CD4-positive, alpha-beta T cell treated with Interleukin-4 for 1 hour (primary cell): ENCODE data around the gene SHLD2.
A peak's percentile ranks its signal among the peaks of the same experiment; 100 is the strongest.
"Not testable (repeated sequence)": the region's sequence is repeated elsewhere in the genome, so short reads cannot be mapped to it uniquely, and the experiment has no call there.

Experiments
- DNase-seq, 2 donors: peaks; one replicate each; pipeline ENCODE4 v3.0.0-alpha.2; 2020 to 2022

The SHLD2 gene, protein sequence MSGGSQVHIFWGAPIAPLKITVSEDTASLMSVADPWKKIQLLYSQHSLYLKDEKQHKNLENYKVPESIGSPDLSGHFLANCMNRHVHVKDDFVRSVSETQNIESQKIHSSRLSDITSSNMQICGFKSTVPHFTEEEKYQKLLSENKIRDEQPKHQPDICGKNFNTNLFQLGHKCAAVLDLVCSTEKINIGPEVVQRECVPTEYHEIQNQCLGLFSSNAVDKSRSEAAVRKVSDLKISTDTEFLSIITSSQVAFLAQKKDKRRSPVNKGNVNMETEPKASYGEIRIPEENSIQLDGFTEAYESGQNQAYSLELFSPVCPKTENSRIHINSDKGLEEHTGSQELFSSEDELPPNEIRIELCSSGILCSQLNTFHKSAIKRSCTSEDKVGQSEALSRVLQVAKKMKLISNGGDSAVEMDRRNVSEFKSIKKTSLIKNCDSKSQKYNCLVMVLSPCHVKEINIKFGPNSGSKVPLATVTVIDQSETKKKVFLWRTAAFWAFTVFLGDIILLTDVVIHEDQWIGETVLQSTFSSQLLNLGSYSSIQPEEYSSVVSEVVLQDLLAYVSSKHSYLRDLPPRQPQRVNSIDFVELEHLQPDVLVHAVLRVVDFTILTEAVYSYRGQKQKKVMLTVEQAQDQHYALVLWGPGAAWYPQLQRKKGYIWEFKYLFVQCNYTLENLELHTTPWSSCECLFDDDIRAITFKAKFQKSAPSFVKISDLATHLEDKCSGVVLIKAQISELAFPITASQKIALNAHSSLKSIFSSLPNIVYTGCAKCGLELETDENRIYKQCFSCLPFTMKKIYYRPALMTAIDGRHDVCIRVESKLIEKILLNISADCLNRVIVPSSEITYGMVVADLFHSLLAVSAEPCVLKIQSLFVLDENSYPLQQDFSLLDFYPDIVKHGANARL

DNA sequence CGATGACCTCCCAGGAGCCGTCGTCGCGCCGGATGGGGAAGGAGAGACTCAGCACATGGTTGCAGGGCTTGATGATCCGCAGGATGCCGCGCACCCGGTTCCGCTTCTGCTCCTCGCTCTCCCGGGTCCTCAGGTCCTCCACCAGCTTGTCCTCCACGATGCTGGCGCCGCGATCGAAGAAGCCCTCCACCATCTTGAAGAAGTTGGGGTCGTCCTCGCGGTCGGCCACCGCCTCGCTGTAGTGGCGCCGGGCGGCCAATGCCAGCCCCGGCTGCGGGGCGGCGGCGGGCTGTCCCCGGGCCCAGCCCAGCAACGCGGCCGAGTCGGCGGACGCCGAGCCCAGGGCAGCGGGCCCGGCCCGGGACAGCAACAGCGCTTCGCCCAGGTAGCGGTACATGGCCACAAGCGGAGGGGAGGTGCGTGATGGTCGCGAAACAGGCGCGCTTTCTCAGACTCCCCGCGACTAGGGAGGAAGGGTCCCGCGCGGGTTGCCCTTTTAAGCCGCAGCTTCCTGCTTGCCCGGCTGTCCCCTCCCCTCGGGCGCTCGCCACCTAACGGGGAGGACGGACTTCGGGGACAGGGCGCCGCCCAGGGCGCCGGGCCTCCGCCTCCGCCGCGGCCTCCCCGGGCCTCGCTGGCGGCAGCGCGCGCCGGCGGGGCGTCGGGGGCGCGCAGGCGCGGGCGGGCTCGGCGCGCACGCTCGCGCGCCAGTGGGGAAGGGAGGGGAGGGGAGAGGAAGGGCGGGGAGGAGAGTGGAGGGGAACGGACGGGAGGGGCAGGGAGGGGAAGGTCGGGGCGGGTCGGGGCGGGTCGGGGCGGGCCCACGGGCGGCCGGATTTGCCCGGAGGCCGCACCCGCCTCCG, at the start of gene SHLD2, which contains the start of gene GLUD1:
TSS of gene SHLD2 (plus strand) at position 834 of the 863 bp plus-strand sequence. CDS start 56,149 bp downstream, outside the sequence.
TSS of gene GLUD1 (minus strand) at position 471 of the 863 bp plus-strand sequence. CDS start at position 397, 74 bp downstream.
- DNase-seq, result peak; percentile 92

DNA sequence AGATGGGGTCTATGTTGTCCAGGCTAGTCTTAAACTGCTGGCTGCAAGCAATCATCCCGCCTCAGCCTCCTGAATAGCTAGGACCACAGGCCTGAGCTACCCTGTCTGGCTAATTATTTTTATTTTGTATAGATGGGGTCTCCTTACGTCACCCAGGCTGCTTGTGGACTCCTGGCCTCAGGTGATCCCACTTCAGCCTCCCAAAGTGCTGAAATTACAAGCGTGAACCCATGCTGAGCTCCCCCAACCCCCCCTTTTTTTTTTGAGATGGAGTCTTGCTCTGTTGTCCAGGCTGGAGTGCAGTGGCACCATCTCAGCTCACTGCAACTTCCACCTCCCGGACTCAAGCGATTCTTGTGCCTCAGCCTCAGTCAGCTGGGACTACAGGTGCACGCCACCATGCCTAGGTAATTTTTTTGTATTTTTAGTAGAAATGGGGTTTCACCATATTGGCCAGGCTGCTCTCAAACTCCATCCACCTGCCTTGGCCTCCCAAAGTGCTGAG, 49.5 kb upstream of the SHLD2 start:
- DNase-seq, result no peak

DNA sequence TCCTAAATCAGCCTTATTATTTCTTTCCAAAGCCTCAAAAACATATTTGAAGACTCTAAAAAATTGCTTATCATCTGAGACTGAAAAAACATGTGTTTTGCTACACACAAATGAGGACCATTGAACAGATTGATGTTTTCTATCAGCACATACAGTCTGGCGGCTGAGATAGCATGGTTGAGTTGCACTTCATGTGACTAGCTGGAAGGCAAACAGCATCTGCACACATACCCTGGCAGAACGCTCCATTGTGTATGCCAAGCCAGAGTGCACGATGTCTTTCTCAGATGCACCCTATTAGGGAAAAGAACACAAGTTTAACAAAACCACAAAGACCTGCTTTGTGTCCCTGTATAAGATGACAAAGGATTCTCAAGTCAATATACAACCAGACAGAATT, 41.9 kb upstream of the SHLD2 start:
- DNase-seq, result no peak

DNA sequence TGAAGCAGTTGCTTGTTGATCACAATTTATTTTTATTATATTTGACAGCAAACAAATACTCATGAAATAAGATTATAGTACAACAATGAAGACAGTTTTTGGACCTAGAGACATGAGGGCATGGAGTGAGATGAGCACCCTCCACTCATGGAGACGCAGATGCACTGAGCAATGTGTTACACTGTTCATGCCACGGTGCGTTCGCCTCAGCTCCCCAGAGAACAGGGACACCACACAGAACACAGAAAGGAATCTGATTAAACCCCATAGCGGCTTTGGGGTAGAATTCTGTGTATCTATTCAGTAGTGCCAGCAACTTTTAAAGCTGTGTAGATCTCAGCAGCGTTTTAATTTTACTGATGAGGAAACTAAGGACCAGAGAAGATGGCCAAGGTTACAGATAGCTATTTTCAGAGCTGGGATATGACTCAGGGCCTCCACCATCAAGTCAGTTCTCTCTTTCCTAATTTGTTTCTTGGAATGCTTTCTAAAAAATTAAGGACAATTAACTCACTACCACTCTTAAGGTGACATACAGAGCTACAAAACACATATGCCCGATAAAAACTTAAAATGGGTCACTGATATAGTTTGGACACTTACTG, 41.3 kb upstream of the SHLD2 start:
- no peak for DNase-seq

DNA sequence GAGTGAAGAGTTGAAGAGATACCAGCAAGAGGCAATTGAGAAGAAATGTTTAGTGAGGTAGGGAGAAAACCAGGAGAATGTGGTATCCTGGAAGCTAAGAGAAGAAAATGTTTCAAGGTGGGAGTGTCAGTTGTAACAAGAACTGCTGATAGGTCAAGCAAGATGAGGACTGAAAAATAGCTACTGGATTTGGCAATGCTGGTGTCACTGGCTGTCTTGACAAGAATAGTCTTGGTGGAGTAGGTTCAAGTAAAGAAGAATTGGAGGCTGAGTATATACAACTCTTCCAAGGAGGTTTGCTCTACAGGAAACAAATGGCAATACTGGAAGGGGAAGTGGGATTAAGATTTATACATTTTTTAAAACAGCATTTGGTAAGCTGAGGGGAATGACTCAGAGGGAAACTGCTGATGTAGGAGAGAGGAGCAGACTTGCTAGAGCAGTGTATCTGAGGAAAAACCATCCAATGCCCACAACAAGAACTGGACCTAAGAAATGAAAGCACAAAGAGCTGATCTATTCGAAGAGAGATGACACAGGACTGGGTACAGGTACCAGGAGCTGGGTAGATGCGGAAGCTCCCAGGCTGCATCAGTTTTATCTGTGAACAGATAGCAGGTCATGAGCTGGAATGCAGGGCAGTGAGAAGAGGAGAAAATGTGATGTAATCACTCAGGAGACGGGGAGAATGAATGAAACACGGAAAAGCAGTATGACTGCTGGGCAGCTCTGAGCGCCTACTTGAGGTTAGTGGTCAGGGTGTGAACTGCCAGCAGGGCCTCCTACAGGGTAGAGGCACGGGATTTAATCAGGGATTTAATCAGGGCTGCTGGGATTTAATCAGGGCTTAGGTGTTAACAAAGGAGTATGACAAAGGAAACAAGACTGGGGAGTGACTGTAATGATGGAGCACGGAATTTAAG, 40.4 kb upstream of the SHLD2 start:
- no peak for DNase-seq

DNA sequence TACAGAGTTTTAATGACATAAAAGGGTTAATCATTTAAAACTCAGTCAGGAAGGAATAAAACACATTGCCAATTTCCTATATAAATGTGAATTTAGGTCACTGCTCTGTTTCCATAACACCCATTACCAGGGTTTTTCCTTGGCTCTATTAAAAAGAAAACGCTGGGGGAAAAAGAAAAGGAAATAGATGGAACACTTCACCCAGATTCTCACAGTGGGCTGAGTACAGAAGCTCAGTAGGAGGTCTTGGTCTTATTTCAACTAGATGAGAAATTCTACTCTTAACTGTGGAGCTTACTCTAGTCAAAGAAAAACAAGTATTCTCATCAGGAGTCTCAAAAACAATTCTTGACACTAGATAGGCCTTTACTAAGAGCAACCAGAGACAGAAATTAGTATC, 36.8 kb upstream of the SHLD2 start:
- no peak for DNase-seq

DNA sequence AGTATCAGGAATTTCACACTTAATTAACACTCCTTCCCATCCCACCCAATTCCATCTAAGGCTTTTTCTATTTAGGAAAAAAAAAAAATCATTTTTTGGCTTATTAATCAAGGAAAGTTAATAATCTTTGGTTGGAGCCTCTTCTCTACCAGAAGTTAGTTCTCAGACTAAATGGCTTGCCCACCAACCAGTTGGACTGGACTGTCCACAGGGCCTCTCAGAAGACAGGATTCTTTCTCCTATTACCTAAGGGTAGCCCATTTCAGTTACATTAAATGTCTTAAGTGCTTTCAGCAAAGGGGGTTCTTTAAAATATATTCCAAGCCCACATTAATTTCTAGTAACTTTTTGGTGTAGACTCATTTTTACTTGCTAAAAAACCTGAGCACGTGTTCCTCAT, 35.6 kb upstream of the SHLD2 start:
- DNase-seq, result no peak

DNA sequence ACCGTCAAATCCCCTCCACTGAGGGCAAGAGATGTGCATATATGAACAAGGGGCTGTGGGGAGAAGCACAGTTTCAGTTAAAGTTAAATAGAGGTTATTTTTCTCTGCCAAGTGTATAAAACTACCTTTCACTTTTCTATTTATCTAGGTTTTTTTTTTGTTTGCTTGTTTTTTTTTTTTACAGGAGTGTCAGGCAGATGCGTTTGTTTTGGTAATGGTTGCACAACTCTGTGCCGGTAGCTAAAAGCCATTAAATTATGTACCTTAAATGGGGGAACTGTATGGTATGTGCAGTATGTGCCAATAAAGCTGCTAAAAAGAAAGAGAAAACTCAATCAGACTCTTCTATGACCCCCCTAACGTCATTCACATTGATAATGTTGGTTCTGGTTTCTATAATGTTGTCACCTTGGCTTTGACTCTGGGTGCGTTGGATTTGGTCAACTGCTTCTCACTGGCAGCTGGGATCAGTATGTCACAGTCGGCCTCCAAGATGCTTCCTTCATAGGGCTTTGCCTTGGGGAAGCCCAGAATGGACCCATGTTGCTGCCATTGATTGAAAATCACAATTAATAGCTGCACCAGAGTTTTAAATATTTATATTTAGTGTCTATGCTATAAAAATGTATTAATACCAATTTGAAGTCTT, 34.6 kb upstream of the SHLD2 start:
- no peak for DNase-seq

DNA sequence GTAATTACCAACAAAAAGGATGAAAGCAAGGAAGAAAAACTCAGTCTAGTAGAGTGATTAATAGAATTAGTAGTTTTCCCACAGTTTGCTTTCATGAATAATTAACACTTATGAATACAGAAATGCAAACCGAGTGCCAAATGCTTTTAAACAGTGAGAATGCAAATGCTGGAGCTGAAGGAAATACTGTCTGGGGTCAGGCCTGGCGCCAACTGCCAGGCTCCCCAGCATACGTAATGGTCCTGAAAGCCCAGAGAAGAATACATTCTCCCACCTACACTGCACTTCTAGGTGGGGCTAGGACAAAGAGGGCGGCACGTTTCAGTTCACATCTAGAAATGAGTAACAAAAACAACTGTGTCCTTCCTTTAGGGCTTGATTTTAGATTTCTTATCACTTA, 30.4 kb upstream of the SHLD2 start:
- DNase-seq, result no peak

DNA sequence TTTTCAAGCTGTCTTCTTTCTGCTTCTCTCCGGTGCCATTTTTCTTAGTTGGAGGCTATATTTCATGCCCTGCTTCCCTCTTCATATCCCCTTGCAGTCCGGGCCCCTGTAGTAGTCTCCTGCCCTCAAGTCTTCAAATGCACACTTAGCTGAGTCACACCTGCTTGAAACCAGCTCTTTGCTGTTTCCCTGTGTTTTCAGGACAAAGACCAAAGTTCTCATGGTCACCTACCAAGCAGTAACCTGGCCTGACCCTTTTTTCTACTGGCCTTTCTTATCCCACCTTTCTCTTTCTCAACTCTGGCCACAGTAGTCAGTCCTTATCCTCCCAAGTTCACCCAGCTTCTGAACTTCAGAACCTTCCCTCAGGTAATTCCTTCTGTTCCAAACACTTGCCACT, 28.8 kb upstream of the SHLD2 start:
- DNase-seq, result no peak

DNA sequence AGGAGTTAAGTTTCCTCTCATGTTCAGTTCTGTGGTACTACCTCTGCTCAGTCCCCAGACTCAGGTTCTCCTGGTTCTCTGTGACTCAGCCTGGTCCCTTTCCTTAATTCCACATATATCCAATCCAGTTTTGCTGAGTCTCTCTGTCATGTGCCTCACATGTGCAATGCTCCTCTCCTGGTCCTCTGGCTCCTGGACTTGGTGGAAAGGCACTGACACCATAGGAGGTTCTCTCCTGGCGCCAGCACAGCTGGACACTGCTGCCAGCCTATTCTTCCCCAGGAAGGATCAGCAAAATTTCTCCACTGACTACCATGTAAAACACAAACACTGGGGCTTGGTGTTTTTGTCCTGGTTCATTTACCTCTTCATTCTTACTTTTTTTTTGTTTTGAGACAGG, 28.1 kb upstream of the SHLD2 start:
- no peak for DNase-seq

DNA sequence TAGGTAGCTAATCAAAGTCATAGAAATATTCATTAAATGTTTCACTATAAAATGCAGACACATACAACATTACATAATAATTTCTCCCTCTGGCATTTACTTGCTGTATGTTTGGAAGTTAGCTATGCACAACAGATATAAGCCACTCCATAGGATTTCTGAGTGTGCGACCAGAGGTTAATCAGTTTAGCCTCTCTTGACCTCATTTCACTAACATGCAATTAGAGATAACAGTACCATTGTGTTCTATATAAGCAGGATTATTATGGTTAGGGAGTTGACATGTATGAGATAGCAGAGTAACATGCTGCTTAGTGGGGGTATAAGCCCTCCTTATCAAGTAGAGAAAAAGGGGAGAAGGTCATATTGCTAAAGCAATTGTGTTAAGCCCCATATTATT, 26.7 kb upstream of the SHLD2 start:
- DNase-seq, result no peak

DNA sequence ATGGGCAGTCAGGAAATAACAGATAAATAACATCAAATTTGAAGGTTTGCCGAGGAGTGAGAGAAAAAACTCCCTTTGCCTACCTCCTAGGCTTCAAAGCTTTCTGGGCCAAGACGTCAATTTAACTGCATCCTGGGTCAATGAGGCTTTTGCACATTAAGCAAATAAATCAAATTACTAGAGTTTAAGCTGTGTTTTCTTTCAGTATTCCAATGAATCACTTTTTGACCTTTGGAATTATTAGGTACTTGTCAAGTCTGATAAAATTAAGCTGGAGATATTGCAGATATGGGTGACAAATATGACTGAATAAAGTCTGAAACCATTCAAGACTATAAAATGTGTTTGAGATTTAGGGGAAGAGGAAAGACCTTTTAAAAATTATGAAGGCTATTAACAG, 22.6 kb upstream of the SHLD2 start:
- DNase-seq, result no peak

DNA sequence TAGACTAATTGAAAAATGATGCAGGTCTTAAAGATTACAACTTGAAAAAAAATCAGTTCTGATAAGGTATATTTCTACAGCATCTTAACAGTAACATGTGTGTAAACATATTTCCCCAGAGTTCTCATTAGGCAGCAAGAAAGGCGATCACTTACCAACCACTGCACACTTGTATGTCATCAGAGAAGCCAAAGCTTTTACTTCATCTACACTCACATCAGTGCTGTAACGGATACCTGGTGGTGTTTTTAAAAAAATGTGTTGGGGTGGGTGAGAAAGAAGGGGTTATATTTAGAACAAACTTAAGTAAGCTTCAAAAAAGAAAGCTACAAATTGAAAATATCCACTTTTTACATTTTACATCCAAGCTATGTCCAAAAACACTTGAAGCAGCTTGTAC, 18.6 kb upstream of the SHLD2 start:
- not testable (repeated sequence) for DNase-seq

DNA sequence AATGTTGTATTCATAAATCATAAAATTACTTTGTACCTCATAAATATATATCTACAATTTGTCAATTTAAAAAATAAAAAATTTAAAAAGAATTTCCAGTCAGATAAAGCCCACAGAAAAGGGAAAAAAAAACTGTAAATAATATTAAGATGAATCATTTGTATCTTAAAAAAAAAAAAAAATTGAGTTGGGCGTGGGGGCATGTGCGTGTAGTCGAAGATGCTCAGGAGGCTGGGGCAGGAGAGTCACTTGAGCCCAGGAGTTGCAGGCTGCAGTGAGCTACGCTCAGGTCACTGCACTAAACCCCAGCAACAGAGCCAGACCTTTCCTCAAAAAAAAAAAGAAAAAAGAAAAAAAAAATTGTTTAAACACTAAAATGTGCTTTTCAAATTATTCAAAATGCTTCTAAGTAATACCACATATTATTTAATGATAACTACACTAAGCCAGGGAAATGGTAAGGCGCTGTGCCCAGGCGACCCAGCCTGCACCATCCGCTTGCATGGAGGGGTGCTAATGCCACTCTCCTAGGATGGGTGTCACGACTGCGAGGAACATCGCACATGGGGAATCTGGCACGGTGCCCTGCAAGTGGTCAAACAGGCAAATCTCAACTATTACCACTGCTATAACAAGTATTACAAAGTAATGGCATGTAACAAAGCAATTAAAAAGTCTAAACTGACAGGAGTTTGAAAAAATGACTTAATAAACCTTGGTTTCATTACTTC, 15.7 kb upstream of the SHLD2 start:
- no peak for DNase-seq

DNA sequence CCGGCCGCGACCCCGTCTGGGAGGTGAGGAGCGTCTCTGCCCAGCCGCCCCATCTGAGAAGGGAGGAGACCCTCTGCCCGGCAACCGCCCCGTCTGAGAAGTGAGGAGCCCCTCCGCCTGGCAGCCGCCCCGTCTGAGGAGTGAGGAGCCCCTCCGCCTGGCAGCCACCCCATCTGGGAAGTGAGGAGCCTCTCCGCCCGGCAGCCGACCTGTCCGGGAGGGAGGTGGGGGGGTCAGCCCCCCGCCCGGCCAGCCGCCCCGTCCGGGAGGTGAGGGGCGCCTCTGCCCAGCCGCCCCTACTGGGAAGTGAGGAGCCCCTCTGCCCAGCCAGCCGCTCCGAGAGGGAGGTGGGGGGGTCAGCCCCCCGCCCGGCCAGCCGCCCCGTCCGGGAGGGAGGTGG, 14.4 kb upstream of the SHLD2 start:
- DNase-seq, result not testable (repeated sequence)

DNA sequence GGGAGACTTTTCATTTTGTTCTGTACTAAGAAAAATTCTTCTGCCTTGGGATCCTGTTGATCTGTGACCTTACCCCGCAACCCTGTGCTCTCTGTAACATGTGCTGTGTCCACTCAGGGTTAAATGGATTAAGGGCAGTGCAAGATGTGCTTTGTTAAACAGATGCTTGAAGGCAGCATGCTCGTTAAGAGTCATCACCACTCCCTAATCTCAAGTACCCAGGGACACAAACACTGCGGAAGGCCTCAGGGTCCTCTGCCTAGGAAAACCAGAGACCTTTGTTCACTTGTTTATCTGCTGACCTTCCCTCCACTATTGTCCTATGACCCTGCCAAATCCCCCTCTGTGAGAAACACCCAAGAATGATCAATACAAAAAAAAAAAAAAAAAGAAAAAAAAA, 13.4 kb upstream of the SHLD2 start:
- not testable (repeated sequence) for DNase-seq

DNA sequence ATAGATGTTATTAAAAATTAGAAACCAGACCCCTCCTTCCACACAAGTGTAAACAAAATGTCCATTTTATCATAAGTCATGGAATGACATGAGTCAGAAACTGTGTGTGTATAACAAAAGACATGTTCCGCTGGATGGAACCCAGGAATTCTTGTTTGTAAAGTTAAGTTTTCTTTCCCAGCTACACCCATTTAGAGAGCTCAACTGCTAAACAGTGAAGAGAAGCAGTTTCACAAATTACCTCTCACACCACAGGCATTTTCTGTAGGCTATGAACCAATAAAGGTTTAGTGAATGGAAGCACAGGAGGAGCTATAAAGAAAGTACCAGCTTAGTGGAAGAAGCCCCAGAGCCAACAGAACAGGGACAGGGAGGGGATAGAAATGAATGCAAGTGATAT, 12.8 kb upstream of the SHLD2 start:
- not testable (repeated sequence) for DNase-seq

DNA sequence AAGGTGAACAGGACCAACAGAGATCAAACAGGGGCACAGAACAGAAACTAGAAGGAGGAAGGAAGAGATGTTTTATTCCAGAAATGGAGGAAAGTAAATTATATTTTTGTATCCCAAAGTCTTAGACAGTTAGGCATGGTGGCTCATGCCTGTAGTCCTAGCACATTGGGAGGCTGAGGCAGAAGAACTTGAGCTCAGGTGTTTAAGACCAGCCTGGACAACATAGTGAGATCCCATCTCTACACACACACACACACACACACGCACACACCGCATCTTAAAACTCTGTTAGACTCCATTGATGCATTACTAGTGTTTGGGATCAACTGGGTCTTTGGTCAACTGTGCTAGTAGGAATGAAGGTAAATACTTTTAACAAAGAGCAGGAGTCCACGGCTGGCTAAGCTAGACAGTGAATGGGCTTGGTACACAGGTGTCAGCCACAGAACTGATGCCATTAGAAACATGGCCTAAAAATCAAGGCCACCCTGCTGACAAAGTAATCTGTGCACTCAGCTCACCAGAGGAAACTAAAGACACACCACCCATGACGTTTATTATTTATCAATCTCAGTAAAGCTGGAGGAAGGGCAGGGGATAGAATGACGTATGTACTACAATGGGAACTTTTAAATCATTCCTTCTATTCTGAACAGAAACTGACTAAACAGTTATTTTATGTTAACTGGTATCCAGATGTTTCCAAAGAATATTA, 11.3 kb upstream of the SHLD2 start:
- peak; percentile 35 to 71 for DNase-seq
